CD14-positive monocyte (primary cell): ENCODE data around the gene MAK. TPM values are rescaled to one million over a fixed set of nuclear protein-coding genes. Genes with fewer than 3 reads are reported as not detected.
A peak's percentile ranks its signal among the peaks of the same experiment; 100 is the strongest.
"Not testable (repeated sequence)": the region's sequence is repeated elsewhere in the genome, so short reads cannot be mapped to it uniquely, and the experiment has no call there.

ENCODE experiments used
- DNase-seq, 3 donors: peaks; one replicate each; pipeline ENCODE4 v3.0.0-alpha.2; 2011 to 2022
- H2AFZ ChIP-seq: 2 replicates; pipeline ENCODE4 v1.6.0; 2012; ENCODE audit warnings: mild to moderate bottlenecking, low read depth, low read length, inconsistent platforms; ENCODE audit not compliant: insufficient read depth, poor library complexity, severe bottlenecking
- H3K27ac ChIP-seq, 2 donors: 1 replicate in 1 of 2; 2 replicates in 1 of 2; pipeline ENCODE4 v1.5.1; 2012 to 2013; ENCODE audit warnings: low read length in 2 of 2, control low read depth in 1 of 2, inconsistent platforms in 1 of 2, low read depth in 1 of 2, mild to moderate bottlenecking in 1 of 2
- H3K27me3 ChIP-seq, 2 donors: one replicate each; pipeline versions ENCODE4 v1.6.0 to v1.6.1; 2011 to 2013; ENCODE audit warnings: low read length in 2 of 2; ENCODE audit not compliant: control insufficient read depth in 2 of 2, insufficient read depth in 2 of 2
- H3K36me3 ChIP-seq, 2 donors: replicated peaks in 1 of 2; 1 replicate in 1 of 2; 2 replicates in 1 of 2; pipeline versions ENCODE4 v1.5.1 to v1.6.1; 2012 to 2013; ENCODE audit warnings: low read length in 2 of 2, control low read depth in 1 of 2, inconsistent platforms in 1 of 2, mild to moderate bottlenecking in 1 of 2; ENCODE audit not compliant: insufficient read depth in 2 of 2, control insufficient read depth in 1 of 2
- H3K4me1 ChIP-seq, 2 donors: 1 replicate in 1 of 2; 2 replicates in 1 of 2; pipeline versions ENCODE4 v1.5.1 to v1.6.1; 2012 to 2013; ENCODE audit warnings: low read length in 2 of 2, control low read depth in 1 of 2, inconsistent platforms in 1 of 2, mild to moderate bottlenecking in 1 of 2, moderate library complexity in 1 of 2; ENCODE audit not compliant: insufficient read depth in 2 of 2, control insufficient read depth in 1 of 2
- H3K4me2 ChIP-seq: replicated peaks from 2 replicates; pipeline ENCODE3; 2012; ENCODE audit warnings: low read length, moderate library complexity, mild to moderate bottlenecking; ENCODE audit not compliant: poor library complexity, severe bottlenecking; ENCODE audit errors: extremely low read depth
- H3K4me3 ChIP-seq, 3 experiments: fragments of 200-600 bp in 1 of 3; sonication (generic) in 1 of 3; replicated peaks in 1 of 3; 1 replicate in 2 of 3; 2 replicates in 1 of 3; pipeline ENCODE4 v1.5.1; 2011 to 2013; ENCODE audit warnings: low read length in 3 of 3, mild to moderate bottlenecking in 3 of 3, control low read depth in 2 of 3, low read depth in 2 of 3, inconsistent platforms in 1 of 3, moderate library complexity in 1 of 3
- H3K79me2 ChIP-seq: 2 replicates; pipeline ENCODE4 v1.6.0; 2012; ENCODE audit warnings: mild to moderate bottlenecking, control low read depth, inconsistent platforms, low read length, moderate library complexity; ENCODE audit not compliant: insufficient read depth
- H3K9ac ChIP-seq: 2 replicates; pipeline ENCODE4 v1.6.0; 2017; ENCODE audit warnings: low read length, mild to moderate bottlenecking; ENCODE audit not compliant: insufficient read depth, poor library complexity, severe bottlenecking
- H3K9me3 ChIP-seq, 2 donors: replicated peaks in 1 of 2; 1 replicate in 1 of 2; 2 replicates in 1 of 2; pipeline versions ENCODE4 v1.5.1 to v1.6.1; 2012 to 2013; ENCODE audit warnings: low read length in 2 of 2, control low read depth in 1 of 2; ENCODE audit not compliant: control insufficient read depth in 1 of 2, insufficient read depth in 1 of 2
- H4K20me1 ChIP-seq: 2 replicates; pipeline ENCODE4 v1.6.0; 2012; ENCODE audit warnings: mild to moderate bottlenecking, low read length, control low read depth, moderate library complexity; ENCODE audit not compliant: insufficient read depth
- H3K27ac Mint-ChIP-seq, 7 donors: one replicate each; pipeline ENCODE4 v1.8.0; 2020; ENCODE audit warnings: mild to moderate bottlenecking in 7 of 7, mixed read lengths in 7 of 7, moderate library complexity in 6 of 7, inconsistent platforms in 2 of 7
- H3K27me3 Mint-ChIP-seq, 3 donors: one replicate each; pipeline ENCODE4 v1.8.0; 2021 to 2022; ENCODE audit warnings: low read depth in 3 of 3, mild to moderate bottlenecking in 3 of 3, mixed read lengths in 3 of 3, moderate library complexity in 3 of 3, inconsistent platforms in 1 of 3
- H3K36me3 Mint-ChIP-seq, 2 donors: one replicate each; pipeline ENCODE4 v1.8.0; 2020; ENCODE audit warnings: mixed read lengths in 2 of 2, inconsistent platforms in 1 of 2, mild to moderate bottlenecking in 1 of 2
- H3K4me1 Mint-ChIP-seq: one replicate; pipeline ENCODE4 v1.8.0; 2020; ENCODE audit warnings: mild to moderate bottlenecking, mixed read lengths
- H3K4me3 Mint-ChIP-seq, 2 donors: one replicate each; pipeline ENCODE4 v1.8.0; 2020; ENCODE audit warnings: mild to moderate bottlenecking in 2 of 2, mixed read lengths in 2 of 2, moderate library complexity in 1 of 2
- H3K9me3 Mint-ChIP-seq, 7 donors: one replicate each; pipeline ENCODE4 v1.8.0; 2020 to 2022; ENCODE audit warnings: mixed read lengths in 7 of 7, mild to moderate bottlenecking in 6 of 7, moderate library complexity in 6 of 7, inconsistent platforms in 2 of 7
- WGBS: methylation state at CpG from one replicate; pipeline ENCODE4 v1.1.5; 2013; ENCODE audit warnings: missing lambda C conversion rate; ENCODE audit not compliant: insufficient coverage; 5-methylcytosine and 5-hydroxymethylcytosine counted together
- intact Hi-C, 2 donors: fragments of 100-400 bp; cut with micrococcal nuclease; formaldehyde crosslinking; loops; one replicate each; pipeline versions ENCODE4 v1.15.0 to v1.15.1; 2023
- polyA plus RNA-seq, 3 donors: library from polyadenylated mRNA; depleted of rRNA in 1 of 3; unstranded in 2 of 3; stranded (reverse) in 1 of 3; fragments of 300-500 nt in 2 of 3; fragments of >200 nt in 1 of 3; fragmentation: Illumina TruSeq in 2 of 3; gene quantifications; 1 replicate in 2 of 3; 2 replicates in 1 of 3; pipeline ENCODE4 v1.2.3, GENCODE V29; 2012 to 2021
- TF ChIP-seq, protein P1 (sequence below): fragments of 200-600 bp; IDR thresholded peaks from one replicate; pipeline ENCODE4 v1.8.0; 2022; ENCODE audit warnings: antibody characterized with exemption, mild to moderate bottlenecking

MAK gene
- polyA plus RNA-seq, 3 donors: 0.68 to 1.4 (median 0.76) TPM

DNA sequence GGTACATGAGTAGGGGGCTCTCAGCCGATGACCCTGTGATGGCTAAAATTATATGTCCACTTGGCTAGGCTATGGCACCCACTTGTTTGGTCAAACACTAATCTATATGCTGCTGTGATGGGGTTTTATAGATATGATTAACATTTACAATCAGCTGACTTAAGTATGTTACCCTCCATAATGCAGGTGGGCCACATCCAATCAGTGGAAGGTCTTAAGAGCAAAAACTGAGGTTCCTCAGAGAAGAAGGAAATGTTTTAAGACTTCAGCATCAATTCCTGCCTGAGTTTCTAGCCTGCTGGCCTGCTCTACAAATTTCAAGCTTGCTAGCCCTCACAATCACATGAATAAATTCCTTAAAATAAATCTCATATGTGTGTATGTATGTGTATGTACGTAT, 18.9 kb upstream of the MAK start:
- Histone ChIP-seq H4K20me1 (no peaks in the 10 kb centered on the region), H3K4me1 (no peaks in the 10 kb centered on the region), H3K79me2 (no peaks in the 10 kb centered on the region), H3K9me3 (peaks cover 11 to 23% of the 10 kb centered on the region in 2 donors), H3K4me3 (no peak overlapping the region), H3K36me3 (no peaks in the 10 kb centered on the region), H2AFZ (no peak overlapping the region), H3K27ac (no peak overlapping the region), H3K27me3 (no peaks in the 10 kb centered on the region), H3K9ac (no peak overlapping the region), H3K4me2 (no peak overlapping the region)
- Mint-ChIP-seq H3K4me1 (peaks cover 2% of the 10 kb centered on the region), H3K9me3 (peaks cover 13 to 33% (median 30%) of the 10 kb centered on the region in 7 donors), H3K36me3 (no peaks in the 10 kb centered on the region), H3K27ac (no peak overlapping the region), H3K27me3 (peaks cover 0 to 7% (median 4%) of the 10 kb centered on the region in 3 donors), H3K4me3 (no peak overlapping the region)
- DNase-seq: no peak
- intact Hi-C loops: no loop called here
- TF ChIP-seq, protein P1, sequence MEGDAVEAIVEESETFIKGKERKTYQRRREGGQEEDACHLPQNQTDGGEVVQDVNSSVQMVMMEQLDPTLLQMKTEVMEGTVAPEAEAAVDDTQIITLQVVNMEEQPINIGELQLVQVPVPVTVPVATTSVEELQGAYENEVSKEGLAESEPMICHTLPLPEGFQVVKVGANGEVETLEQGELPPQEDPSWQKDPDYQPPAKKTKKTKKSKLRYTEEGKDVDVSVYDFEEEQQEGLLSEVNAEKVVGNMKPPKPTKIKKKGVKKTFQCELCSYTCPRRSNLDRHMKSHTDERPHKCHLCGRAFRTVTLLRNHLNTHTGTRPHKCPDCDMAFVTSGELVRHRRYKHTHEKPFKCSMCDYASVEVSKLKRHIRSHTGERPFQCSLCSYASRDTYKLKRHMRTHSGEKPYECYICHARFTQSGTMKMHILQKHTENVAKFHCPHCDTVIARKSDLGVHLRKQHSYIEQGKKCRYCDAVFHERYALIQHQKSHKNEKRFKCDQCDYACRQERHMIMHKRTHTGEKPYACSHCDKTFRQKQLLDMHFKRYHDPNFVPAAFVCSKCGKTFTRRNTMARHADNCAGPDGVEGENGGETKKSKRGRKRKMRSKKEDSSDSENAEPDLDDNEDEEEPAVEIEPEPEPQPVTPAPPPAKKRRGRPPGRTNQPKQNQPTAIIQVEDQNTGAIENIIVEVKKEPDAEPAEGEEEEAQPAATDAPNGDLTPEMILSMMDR: no peak
- WGBS: no CpG with 5 or more reads among the region's 2 CpGs

DNA sequence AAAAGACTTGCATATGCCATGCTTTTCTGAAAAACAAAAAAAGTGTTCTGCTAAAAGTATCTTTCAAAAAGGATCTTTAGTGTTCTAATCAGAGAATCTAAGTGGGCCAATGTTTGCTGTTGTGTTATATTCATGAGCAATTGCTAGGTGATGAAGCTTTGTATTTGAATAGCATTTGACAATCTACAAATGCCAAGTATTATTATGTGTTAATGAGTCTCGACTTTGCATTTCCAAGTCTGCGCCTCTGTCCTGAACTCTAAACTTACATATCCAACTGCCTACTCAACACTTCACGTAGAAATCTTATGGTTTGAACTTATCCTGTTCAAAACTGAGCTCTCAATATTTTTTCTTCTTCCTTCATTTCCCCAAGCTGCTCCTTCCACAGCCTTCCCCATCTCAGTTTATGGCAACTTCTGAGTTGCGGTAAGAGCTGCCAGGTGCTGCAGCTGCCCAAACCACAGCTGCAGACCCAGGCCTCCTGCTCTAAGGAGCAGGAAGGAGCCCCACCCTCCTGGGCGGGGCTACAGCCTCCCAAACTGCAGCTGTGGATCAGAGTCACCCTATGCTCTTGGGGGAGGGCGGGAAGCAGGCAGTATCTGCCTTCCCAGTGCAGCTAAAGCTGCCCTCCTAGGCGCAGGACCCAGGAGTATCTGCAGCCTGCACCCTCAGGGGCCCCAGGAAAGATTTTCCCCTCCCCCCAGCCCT, 16.7 kb upstream of the MAK start:
- 90% methylated on average over 6 of the region's 7 CpGs for WGBS
- H3K27me3 Mint-ChIP-seq: peaks cover 3 to 13% (median 8%) of the 10 kb centered on the region in 3 donors
- Histone ChIP-seq H3K9me3 (peaks cover 11 to 24% of the 10 kb centered on the region in 2 donors), H3K4me3 (no peak overlapping the region), H3K9ac (no peak overlapping the region), H3K79me2 (no peaks in the 10 kb centered on the region), H3K27me3 (no peaks in the 10 kb centered on the region), H3K36me3 (no peaks in the 10 kb centered on the region), H2AFZ (no peak overlapping the region), H3K27ac (no peak overlapping the region), H3K4me1 (no peaks in the 10 kb centered on the region), H3K4me2 (no peak overlapping the region), H4K20me1 (no peaks in the 10 kb centered on the region)
- intact Hi-C loops: no loop called here
- peaks cover 13 to 36% (median 27%) of the 10 kb centered on the region in 7 donors for H3K9me3 Mint-ChIP-seq
- H3K4me1 Mint-ChIP-seq: peaks cover 2% of the 10 kb centered on the region
- H3K4me3 Mint-ChIP-seq: no peak overlapping the region
- no peak for DNase-seq
- H3K27ac Mint-ChIP-seq: peak overlapping the region in 1 of 7 donors; percentile 20
- H3K36me3 Mint-ChIP-seq: no peaks in the 10 kb centered on the region
- TF ChIP-seq, protein P1: no peak

DNA sequence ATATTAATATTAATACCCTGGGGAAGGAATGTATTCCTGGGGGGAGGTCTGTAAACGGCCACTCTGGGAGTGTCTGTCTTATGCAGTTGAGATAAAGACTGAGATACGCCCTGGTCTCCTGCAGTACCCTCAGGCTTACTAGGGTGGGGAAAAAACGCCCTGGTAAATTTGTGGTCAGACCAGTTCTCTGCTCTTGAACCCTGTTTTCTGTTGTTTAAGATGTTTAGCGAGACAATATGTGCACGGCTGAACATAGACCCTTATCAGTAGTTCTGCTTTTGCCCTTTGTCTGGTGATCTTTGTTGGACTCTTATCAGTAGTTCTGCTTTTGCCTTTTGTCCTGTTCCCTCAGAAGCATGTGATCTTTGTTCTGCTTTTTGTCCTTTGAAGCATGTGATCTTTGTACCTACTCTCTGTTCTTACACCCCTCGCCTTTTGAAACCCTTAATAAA, 15.5 kb upstream of the MAK start:
- H3K9me3 ChIP-seq: peaks cover 11 to 24% of the 10 kb centered on the region in 2 donors
- H3K9ac ChIP-seq, H3K79me2 ChIP-seq, H3K36me3 ChIP-seq, H3K4me1 Mint-ChIP-seq, H3K27ac ChIP-seq, H3K4me1 ChIP-seq, H3K27me3 ChIP-seq, H3K4me3 ChIP-seq, H3K4me3 Mint-ChIP-seq, H3K4me2 ChIP-seq, H2AFZ ChIP-seq, intact Hi-C loops, H3K36me3 Mint-ChIP-seq, H4K20me1 ChIP-seq: not testable (repeated sequence)
- peak in 2 of 3 donors; percentile 10 to 15 for DNase-seq
- peak overlapping the region in 1 of 7 donors; percentile 4 for H3K27ac Mint-ChIP-seq
- WGBS: 61% methylated on average over 6 of the region's 6 CpGs
- peaks cover 13 to 36% (median 26%) of the 10 kb centered on the region in 7 donors for H3K9me3 Mint-ChIP-seq
- H3K27me3 Mint-ChIP-seq: peaks cover 3 to 16% (median 5%) of the 10 kb centered on the region in 3 donors
